CD4-positive, alpha-beta T cell treated with Interleukin-15 for 4 hours (primary cell): ENCODE data around the gene TSTD2.

ENCODE experiments used
- DNase-seq: peaks from one replicate; pipeline ENCODE4 v3.0.0-alpha.2; 2020; ENCODE audit warnings: low spot score

Gene TSTD2

GRCh38 chr9:97632985-97633858, at the start of gene TSTD2, which contains the start of gene NCBP1:
Gene TSTD2 (minus strand): TSS chr9:97633368. CDS start chr9:97627562, 5,806 bp downstream.
Gene NCBP1 (plus strand): TSS chr9:97633821. CDS start chr9:97633882, 61 bp downstream.
- DNase-seq: peak; percentile 97

DNA sequence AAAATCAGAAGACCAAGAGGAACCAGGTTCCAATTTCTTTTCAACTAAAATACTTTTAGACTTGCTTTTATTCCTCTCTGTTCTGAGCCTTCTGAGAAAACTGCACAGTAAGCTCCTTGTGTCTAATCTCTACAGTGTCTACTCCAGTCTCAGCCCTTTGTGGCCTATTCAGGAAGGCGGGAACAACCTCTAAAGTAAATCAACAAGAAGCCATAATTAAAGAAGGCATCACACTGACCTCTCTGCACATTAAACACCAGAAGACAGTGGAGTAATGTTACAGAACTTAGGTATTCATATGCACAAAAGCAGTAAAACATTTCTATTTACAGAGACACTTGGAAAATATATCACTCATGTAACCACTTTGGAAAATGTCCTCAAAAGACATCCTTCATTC, 49.1 kb upstream of the TSTD2 start:
- DNase-seq: no peak

DNA sequence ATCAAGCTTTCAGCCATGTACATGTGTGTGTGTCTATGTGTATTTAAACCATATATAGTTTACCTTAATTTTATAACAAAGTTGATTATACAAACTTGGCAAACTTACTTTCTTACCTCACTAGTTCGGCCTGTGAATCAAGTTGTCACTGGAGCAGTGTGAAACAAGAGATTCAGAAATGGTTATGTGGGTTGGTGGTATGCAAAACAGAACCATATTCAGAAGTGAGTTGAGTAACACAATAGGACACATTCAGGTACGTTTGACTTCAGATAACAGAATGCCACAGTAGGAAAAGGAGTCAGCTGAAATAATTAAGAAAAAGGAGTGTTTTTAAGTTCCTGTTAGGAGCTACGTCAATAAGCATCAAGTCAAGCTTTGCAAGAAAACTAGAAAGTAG, 42.5 kb upstream of the TSTD2 start:
- DNase-seq: no peak

- DNase-seq: no peak
These were observed 40.8 kb upstream of the TSTD2 start for GRCh38 chr9:97673922-97674321.

DNA sequence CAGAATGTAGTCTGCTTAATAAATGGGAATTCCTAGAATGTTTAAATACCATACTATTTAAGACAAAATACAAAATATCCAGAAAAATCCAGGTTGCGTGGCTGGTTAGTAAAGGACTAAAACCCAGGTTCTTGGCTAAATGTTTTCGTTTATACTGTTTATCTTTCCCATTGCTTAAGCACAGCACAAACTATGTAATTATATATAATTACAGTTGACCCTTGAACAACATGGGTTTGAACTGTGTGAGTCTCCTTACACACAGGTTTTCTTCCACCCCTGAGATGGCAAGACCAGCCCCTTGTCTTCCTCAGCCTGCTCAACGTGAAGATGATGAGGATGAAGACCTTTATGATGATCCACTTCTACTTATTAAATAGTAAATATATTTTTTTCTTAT, 39.2 kb upstream of the TSTD2 start:
- no peak for DNase-seq

GRCh38 chr9:97670586-97670985, 37.4 kb upstream of the TSTD2 start:
- DNase-seq: no peak

DNA sequence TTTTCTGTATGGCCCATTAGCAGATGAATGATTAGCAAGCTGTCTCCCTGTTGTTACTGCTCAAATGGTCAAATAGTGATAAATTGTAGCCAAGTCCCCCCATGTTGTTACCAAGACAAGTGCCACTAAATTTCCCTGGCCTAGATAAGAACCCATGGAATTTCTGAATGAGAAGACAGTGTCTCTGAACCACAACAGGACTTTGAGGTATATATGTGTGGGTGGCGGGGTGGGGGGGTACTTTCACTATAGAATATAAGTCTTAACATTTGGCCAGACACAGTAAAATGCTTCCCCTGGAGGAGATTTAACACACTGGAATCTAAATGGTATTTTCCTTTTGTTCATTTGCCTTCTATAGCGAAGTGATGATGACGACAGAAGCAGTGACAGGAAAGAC, 35.3 kb upstream of the TSTD2 start:
- DNase-seq: no peak

- no peak for DNase-seq
These were observed 33.9 kb upstream of the TSTD2 start for GRCh38 chr9:97666907-97667686.

DNA sequence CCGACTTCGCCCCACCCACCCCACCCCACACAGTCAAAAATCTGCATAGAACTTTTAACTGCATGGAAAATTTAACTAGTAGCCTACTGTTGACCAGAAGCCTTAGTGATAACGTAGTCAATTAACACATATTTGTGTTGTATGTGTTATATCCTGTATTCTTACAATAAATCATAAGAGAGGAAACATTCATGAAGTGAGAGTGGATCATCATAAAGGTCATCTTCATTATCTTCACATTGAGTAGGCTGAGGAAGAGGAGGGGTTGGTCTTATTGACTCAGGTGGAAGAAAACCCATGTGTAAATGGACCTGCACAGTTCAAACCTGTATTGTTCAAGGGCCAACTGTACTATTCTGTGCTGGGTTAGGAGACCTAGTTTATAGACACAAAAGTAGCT, 32.6 kb upstream of the TSTD2 start:
- DNase-seq: no peak

DNA sequence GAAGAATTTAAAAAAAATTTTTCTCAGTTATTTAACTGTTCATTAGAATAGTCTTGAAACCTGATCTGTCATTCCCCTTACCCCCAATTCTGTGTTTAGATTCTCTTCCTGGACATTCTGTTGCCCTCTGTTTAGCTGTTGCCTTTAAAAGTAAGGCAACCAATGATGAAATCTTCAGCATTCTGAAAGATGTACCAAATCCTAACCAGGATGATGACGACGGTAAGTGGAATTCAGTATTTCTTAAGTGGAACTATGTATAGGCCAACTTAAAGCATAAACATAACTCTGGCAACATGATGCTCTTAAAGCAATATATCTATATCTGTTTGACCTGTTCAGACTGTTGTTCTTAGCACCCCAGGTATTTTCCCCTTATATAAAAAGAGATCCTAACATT, 27.7 kb upstream of the TSTD2 start:
- DNase-seq: no peak

- no peak for DNase-seq
These were observed 27.2 kb upstream of the TSTD2 start for GRCh38 chr9:97660340-97660739.

- DNase-seq: no peak
These were observed 26.6 kb upstream of the TSTD2 start for GRCh38 chr9:97659771-97660170.

DNA sequence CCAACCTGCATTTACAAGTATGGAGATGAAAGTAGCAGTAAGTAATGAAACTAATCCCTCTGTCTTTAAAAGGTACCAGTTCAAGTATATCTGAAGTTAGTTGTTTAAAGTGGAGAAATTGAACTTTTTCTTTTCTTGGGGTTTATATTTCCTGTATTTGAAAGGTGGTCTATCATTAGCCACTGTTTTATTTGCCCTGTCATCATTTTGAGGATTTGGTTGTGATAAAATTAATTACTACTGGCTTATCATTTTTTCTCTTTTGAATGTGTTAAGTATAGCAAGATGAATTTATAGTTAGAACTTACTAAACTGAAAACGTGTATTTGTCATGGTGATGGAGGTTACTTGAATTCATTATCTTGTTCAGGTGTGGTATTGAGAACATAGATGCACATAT, 25.5 kb upstream of the TSTD2 start:
- no peak for DNase-seq

DNA sequence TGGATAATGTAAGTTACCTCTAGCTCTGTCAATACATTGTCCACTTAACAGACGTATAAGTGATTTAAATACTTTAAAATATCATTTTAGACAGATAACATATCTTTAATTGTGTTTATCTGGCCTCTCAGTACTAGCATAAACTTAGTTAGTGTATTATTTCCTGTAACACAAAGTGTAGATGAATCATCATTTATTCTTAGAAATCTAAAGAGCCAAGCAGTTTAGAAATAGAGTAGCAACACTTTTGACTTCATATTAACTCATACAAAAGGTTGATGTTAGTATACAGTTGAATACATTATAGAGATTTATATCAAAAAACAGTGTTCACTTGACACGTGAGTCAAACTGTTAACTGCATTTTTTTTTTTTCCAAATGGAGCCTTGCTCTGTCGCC, 18.5 kb upstream of the TSTD2 start:
- DNase-seq: no peak

- DNase-seq: no peak
These were observed 14.8 kb upstream of the TSTD2 start for GRCh38 chr9:97647996-97648395.

- DNase-seq: no peak
These were observed 12.6 kb upstream of the TSTD2 start for GRCh38 chr9:97645720-97646119.

DNA sequence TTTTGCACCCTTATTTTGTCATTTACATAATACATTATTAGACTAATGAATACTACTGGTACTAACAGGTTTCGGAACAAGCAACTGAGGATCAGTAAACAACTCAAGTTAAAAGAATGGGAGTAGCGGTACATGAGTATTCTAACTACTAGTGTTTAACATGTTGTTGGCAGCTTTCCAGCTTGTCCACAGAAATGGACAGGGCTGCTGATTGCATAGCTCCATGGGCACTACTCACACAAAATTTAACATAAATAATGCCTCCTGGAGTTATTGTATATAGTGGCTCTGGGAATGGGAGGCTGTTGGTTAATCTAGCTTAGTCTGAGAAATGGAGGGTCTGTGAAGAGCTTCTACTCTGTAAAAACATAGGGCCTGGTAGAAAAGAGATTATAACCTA, 7.2 kb upstream of the TSTD2 start:
- DNase-seq: no peak

- DNase-seq: no peak
These were observed 5.5 kb upstream of the TSTD2 start for GRCh38 chr9:97638666-97639065.

DNA sequence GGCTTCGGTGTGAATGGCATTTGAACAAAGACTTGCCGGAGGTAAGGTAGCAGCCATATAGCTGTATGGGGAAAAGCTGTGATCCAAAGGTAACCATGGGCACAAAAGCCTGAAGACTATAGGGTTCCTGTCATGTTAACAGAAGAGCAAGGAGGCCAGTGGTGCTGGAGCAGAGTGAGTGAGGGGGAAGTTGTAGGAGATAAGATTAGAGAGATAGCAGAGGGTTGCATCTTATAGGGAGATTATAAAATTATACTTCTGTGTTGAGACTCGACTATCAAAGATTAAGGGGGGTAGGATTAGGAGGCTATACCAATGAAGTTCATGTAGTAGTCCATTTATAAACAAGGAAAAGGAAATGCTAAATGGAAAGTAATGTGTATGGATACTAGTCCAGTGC, 3.7 kb upstream of the TSTD2 start:
- DNase-seq: no peak

DNA sequence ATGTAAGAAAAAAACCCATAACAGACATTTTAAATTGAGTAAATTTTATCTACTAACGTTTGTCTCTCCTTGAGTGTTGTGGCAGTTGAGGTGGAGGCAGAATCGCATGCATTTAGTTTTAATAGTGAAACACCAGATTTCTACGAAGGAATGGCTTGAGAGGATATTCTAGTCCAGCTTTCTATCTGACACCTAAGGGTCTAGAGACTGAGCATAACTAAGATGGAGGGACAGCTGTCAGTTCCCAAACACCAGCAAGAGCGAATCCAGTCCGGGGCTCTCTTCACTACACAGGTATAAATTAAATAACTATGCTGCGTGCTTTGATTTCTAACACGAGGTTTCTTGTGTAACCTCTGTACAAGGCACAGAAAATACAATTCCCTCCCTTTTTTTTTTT, 1.9 kb upstream of the TSTD2 start:
- DNase-seq: no peak

DNA sequence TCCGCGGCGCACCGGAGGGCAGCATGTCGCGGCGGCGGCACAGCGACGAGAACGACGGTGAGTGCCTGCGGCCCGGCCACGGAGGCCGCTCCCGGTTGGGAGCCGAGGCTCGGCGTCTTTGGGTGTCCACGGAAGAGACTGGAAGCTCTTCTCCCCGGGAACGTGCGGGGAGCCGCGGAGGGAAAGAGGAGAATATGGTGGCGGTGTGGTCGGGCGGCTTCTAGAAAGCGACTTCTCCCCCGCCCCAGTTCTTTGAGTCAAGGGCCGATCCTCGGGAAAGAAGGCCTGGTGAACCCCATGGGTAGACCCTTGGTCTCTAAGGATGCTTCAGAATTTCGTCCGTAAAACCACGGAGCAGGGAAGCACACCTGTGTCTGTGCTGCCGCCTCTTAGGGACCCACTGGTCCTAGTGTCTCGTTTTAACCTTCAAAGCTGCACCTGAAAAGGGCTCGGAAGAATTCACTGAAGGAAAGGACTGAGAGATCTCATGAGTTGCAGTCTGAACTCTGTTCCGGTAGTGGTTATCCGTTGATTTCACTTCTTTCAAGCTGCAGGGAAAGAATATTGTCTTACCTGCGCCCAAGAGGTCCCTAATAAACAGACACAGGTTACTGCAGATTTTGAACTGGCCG, 807 bp upstream of the TSTD2 start:
- no peak for DNase-seq

GRCh38 chr9:97632248-97632984, 752 bp downstream of the TSTD2 start:
- DNase-seq: no peak
